Chondrocyte (in vitro differentiated cells): Measurements from ENCODE around the gene NOVA2. TPM values are rescaled to one million over a fixed set of nuclear protein-coding genes. Genes with fewer than 3 reads are reported as not detected.

Experiments used
- DNase-seq: peaks from one replicate; pipeline ENCODE4 v3.0.0; 2021; ENCODE audit warnings: mixed read lengths, low spot score
- H3K27ac Mint-ChIP-seq: one replicate; pipeline ENCODE4 v1.8.0; 2021; ENCODE audit warnings: mild to moderate bottlenecking, moderate library complexity, mixed read lengths; ENCODE audit not compliant: unreplicated experiment
- H3K27me3 Mint-ChIP-seq: 2 replicates; pipeline ENCODE4 v1.8.0; 2021; ENCODE audit warnings: low read depth, mixed read lengths
- H3K36me3 Mint-ChIP-seq: 2 replicates; pipeline ENCODE4 v1.8.0; 2021; ENCODE audit warnings: low read depth, mixed read lengths
- H3K4me1 Mint-ChIP-seq: 2 replicates; pipeline ENCODE4 v1.8.0; 2021; ENCODE audit warnings: low read depth, mild to moderate bottlenecking, mixed read lengths
- H3K4me3 Mint-ChIP-seq: one replicate; pipeline ENCODE4 v1.8.0; 2021; ENCODE audit warnings: mild to moderate bottlenecking, moderate library complexity, mixed read lengths; ENCODE audit not compliant: unreplicated experiment
- H3K9me3 Mint-ChIP-seq: 2 replicates; pipeline ENCODE4 v1.8.0; 2021; ENCODE audit warnings: low read depth, mixed read lengths
- CTCF ChIP-seq: fragments of 200-600 bp; sonication (generic); IDR thresholded peaks from 2 replicates; pipeline ENCODE4 v1.5.0; 2021; ENCODE audit warnings: antibody characterized with exemption, mild to moderate bottlenecking, moderate library complexity
- total RNA-seq: library from RNA; stranded (reverse); gene quantifications from 3 replicates; pipeline ENCODE4 v1.2.1, GENCODE V29; 2021

Gene NOVA2
- total RNA-seq, 1 donor from 2014 or later: 0.22 TPM

- H3K4me3 Mint-ChIP-seq: no peak overlapping the region
- H3K27me3 Mint-ChIP-seq: peaks cover 14% of the 10 kb centered on the region
- no peak overlapping the region for H3K27ac Mint-ChIP-seq
- no peak for DNase-seq
- H3K9me3 Mint-ChIP-seq: no peaks in the 10 kb centered on the region
- TF ChIP-seq CTCF: no peak
- peaks cover 3% of the 10 kb centered on the region for H3K4me1 Mint-ChIP-seq
- H3K36me3 Mint-ChIP-seq: peaks cover 3% of the 10 kb centered on the region
These were observed 20.9 kb upstream of the NOVA2 start for GRCh38 chr19:45994456-45994997.

- no peak overlapping the region for H3K27ac Mint-ChIP-seq
- H3K27me3 Mint-ChIP-seq: peaks cover 25% of the 10 kb centered on the region
- no peaks in the 10 kb centered on the region for H3K9me3 Mint-ChIP-seq
- DNase-seq: no peak
- no peak overlapping the region for H3K4me3 Mint-ChIP-seq
- H3K36me3 Mint-ChIP-seq: no peaks in the 10 kb centered on the region
- no peaks in the 10 kb centered on the region for H3K4me1 Mint-ChIP-seq
- no peak for TF ChIP-seq CTCF
These were observed 16.6 kb upstream of the NOVA2 start for GRCh38 chr19:45990113-45990728.

- no peaks in the 10 kb centered on the region for H3K36me3 Mint-ChIP-seq
- DNase-seq: no peak
- H3K9me3 Mint-ChIP-seq: no peaks in the 10 kb centered on the region
- no peak overlapping the region for H3K27ac Mint-ChIP-seq
- H3K4me1 Mint-ChIP-seq: no peaks in the 10 kb centered on the region
- TF ChIP-seq CTCF: no peak
- peaks cover 49% of the 10 kb centered on the region for H3K27me3 Mint-ChIP-seq
- H3K4me3 Mint-ChIP-seq: no peak overlapping the region
These were observed 11.7 kb upstream of the NOVA2 start for GRCh38 chr19:45985321-45985720.

GRCh38 chr19:45981350-45981749 lies 7.7 kb upstream of the NOVA2 start:
- no peaks in the 10 kb centered on the region for H3K36me3 Mint-ChIP-seq
- no peak for TF ChIP-seq CTCF
- DNase-seq: no peak
- H3K27ac Mint-ChIP-seq: no peak overlapping the region
- no peaks in the 10 kb centered on the region for H3K9me3 Mint-ChIP-seq
- H3K4me3 Mint-ChIP-seq: no peak overlapping the region
- peaks cover 48% of the 10 kb centered on the region for H3K27me3 Mint-ChIP-seq
- no peaks in the 10 kb centered on the region for H3K4me1 Mint-ChIP-seq

GRCh38 chr19:45978156-45978555 lies 4.5 kb upstream of the NOVA2 start:
- Mint-ChIP-seq H3K4me3 (no peak overlapping the region), H3K4me1 (no peaks in the 10 kb centered on the region), H3K9me3 (no peaks in the 10 kb centered on the region), H3K36me3 (no peaks in the 10 kb centered on the region), H3K27me3 (peaks cover 56% of the 10 kb centered on the region), H3K27ac (no peak overlapping the region)
- no peak for TF ChIP-seq CTCF
- DNase-seq: no peak
